ENCODE measurements around the gene IL2RA. TPM values are rescaled to one million over a fixed set of nuclear protein-coding genes. Genes with fewer than 3 reads are reported as not detected.
"Not testable (repeated sequence)": the region's sequence is repeated elsewhere in the genome, so short reads cannot be mapped to it uniquely, and the experiment has no call there.

The IL2RA gene
- total RNA-seq, 4 donors from 2014 or later, result 0.15 to 0.28 TPM; not detected in 2

- H3K27ac ChIP-seq, result no peak overlapping the region
- no peaks in the 10 kb centered on the region for H3K27me3 ChIP-seq
- no peak overlapping the region for H3K4me3 ChIP-seq
- H3K9me3 ChIP-seq, result no peaks in the 10 kb centered on the region
- no peaks in the 10 kb centered on the region for H3K4me1 ChIP-seq
- DNase-seq, result no peak
- no peaks in the 10 kb centered on the region for H3K36me3 ChIP-seq
- TF ChIP-seq CTCF (IDR thresholded peaks at IDR 0.05) (no peak), POLR2A (IDR thresholded peaks at IDR 0.05) (no peak)
- intact Hi-C loops (cut with DNase I; ENCODE audit: low total_unique reads), result no loop called here
Observed at GRCh38 chr10:5963591-5963990, 98.6 kb downstream of the IL2RA start.

GRCh38 chr10:5963071-5963470 is 99.1 kb downstream of the IL2RA start:
- Histone ChIP-seq H3K4me3 (no peak overlapping the region), H3K9me3 (no peaks in the 10 kb centered on the region), H3K36me3 (no peaks in the 10 kb centered on the region), H3K4me1 (no peaks in the 10 kb centered on the region), H3K27me3 (no peaks in the 10 kb centered on the region), H3K27ac (no peak overlapping the region)
- intact Hi-C loops (cut with DNase I; ENCODE audit: low total_unique reads), result no loop called here
- TF ChIP-seq POLR2A (IDR thresholded peaks at IDR 0.05) (no peak), CTCF (IDR thresholded peaks at IDR 0.05) (no peak)
- no peak for DNase-seq

- H3K9me3 ChIP-seq; H3K36me3 ChIP-seq; DNase-seq; H3K27me3 ChIP-seq; intact Hi-C loops (cut with DNase I; ENCODE audit: low total_unique reads); H3K4me3 ChIP-seq; H3K4me1 ChIP-seq; H3K27ac ChIP-seq: not testable (repeated sequence)
Observed at GRCh38 chr10:5962358-5962940, 99.7 kb downstream of the IL2RA start.

- no peaks in the 10 kb centered on the region for H3K27me3 ChIP-seq
- intact Hi-C loops (cut with DNase I; ENCODE audit: low total_unique reads), result no loop called here
- no peak overlapping the region for H3K27ac ChIP-seq
- TF ChIP-seq CTCF (IDR thresholded peaks at IDR 0.05) (no peak), POLR2A (IDR thresholded peaks at IDR 0.05) (no peak)
- no peak for DNase-seq
- no peak overlapping the region for H3K4me3 ChIP-seq
- no peaks in the 10 kb centered on the region for H3K9me3 ChIP-seq
- H3K4me1 ChIP-seq, result no peaks in the 10 kb centered on the region
- no peaks in the 10 kb centered on the region for H3K36me3 ChIP-seq
Observed at GRCh38 chr10:5961405-5962100, 100.6 kb downstream of the IL2RA start.

GRCh38 chr10:5960973-5961275 is 101.2 kb downstream of the IL2RA start:
- H3K4me1 ChIP-seq; H3K27ac ChIP-seq; H3K4me3 ChIP-seq; H3K27me3 ChIP-seq; DNase-seq; H3K9me3 ChIP-seq; H3K36me3 ChIP-seq; intact Hi-C loops (cut with DNase I; ENCODE audit: low total_unique reads): not testable (repeated sequence)

Small RNA genes lying within 50 kb of the gene (small RNA-seq; reads per million reads assigned to genes)
- not detected for gene RF00397

Other genes with a start within 250 kb of the IL2RA start
- 100 to 1,000 TPM in 3 of 4 donors, 10 to 100 TPM in 1; 91.7 to 420 (median 185) TPM for gene GDI2, start 248.9 kb downstream of the IL2RA start, total RNA-seq
- 10 to 100 TPM; 11.9 to 28.4 (median 17.8) TPM for gene ANKRD16, start 172.5 kb downstream of the IL2RA start, total RNA-seq
- 100 to 1,000 TPM in 2 of 4 donors, 10 to 100 TPM in 2; 55.0 to 119 (median 85.8) TPM for gene FBH1, start 172.1 kb downstream of the IL2RA start, total RNA-seq
- 10 to 100 TPM in 3 of 4 donors, 1 to 10 TPM in 1; 1.6 to 42.5 (median 31.9) TPM for gene IL15RA, start 84.8 kb downstream of the IL2RA start, total RNA-seq
- gene RBM17, start 26.7 kb upstream of the IL2RA start, total RNA-seq, result 100 to 1,000 TPM in 3 of 4 donors, 10 to 100 TPM in 1; 64.4 to 163 (median 146) TPM
- 10 to 100 TPM in 3 of 4 donors, 1 to 10 TPM in 1; 7.4 to 54.5 (median 14.7) TPM for gene PFKFB3, start 140.6 kb upstream of the IL2RA start, total RNA-seq